Hepatocyte (in vitro differentiated cells): ENCODE measurements around the gene SEMA5B. TPM values are rescaled to one million over a fixed set of nuclear protein-coding genes. Genes with fewer than 3 reads are reported as not detected.

Experiments used
- DNase-seq: peaks from one replicate; pipeline ENCODE4 v3.0.0-alpha.2; 2016; ENCODE audit warnings: low spot score
- H2AFZ ChIP-seq: fragments of 200-600 bp; sonication (generic); 2 replicates; pipeline ENCODE4 v1.6.0; 2016; ENCODE audit warnings: antibody characterized with exemption, mild to moderate bottlenecking
- H3K27ac ChIP-seq: fragments of 200-600 bp; sonication (generic); 2 replicates; pipeline ENCODE4 v1.5.1; 2016; ENCODE audit warnings: mild to moderate bottlenecking
- H3K27me3 ChIP-seq: fragments of 200-600 bp; sonication (generic); 2 replicates; pipeline ENCODE4 v1.6.1; 2016
- H3K36me3 ChIP-seq: fragments of 200-600 bp; sonication (generic); replicated peaks from 2 replicates; pipeline ENCODE4 v1.5.1; 2016; ENCODE audit warnings: low read depth; ENCODE audit not compliant: insufficient read depth
- H3K4me1 ChIP-seq: fragments of 200-600 bp; sonication (generic); 2 replicates; pipeline ENCODE4 v1.5.1; 2016; ENCODE audit warnings: mild to moderate bottlenecking, moderate library complexity; ENCODE audit not compliant: insufficient read depth
- H3K4me2 ChIP-seq: fragments of 200-600 bp; sonication (generic); 2 replicates; pipeline ENCODE4 v1.6.0; 2016
- H3K4me3 ChIP-seq: fragments of 200-600 bp; sonication (generic); 2 replicates; pipeline ENCODE4 v1.5.1; 2016; ENCODE audit warnings: mild to moderate bottlenecking
- H3K79me2 ChIP-seq: fragments of 200-600 bp; sonication (generic); 2 replicates; pipeline ENCODE4 v1.6.0; 2017; ENCODE audit warnings: mild to moderate bottlenecking
- H3K9me2 ChIP-seq: fragments of 200-600 bp; sonication (generic); replicated peaks from 2 replicates; pipeline ENCODE4 v1.6.0; 2017; ENCODE audit warnings: mild to moderate bottlenecking; ENCODE audit not compliant: insufficient read depth
- H3K9me3 ChIP-seq: fragments of 200-600 bp; sonication (generic); 2 replicates; pipeline ENCODE4 v1.5.1; 2016; ENCODE audit warnings: low read depth, mild to moderate bottlenecking
- H4K20me1 ChIP-seq: fragments of 200-600 bp; sonication (generic); 2 replicates; pipeline ENCODE4 v1.6.0; 2016; ENCODE audit warnings: mild to moderate bottlenecking; ENCODE audit not compliant: insufficient read depth, poor library complexity, severe bottlenecking
- CTCF ChIP-seq: fragments of 200-600 bp; sonication (generic); IDR thresholded peaks from 2 replicates; pipeline ENCODE4 v1.5.1; 2016; ENCODE audit warnings: antibody characterized with exemption, mild to moderate bottlenecking; ENCODE audit not compliant: poor library complexity
- EZH2 ChIP-seq: fragments of 200-600 bp; sonication (generic); IDR thresholded peaks from 2 replicates; pipeline ENCODE4 v1.6.1; 2016; ENCODE audit warnings: antibody characterized with exemption, mild to moderate bottlenecking, borderline replicate concordance
- EZH2phosphoT487 ChIP-seq: fragments of 200-600 bp; sonication (generic); IDR thresholded peaks from one replicate; pipeline ENCODE4 v1.6.1; 2018; ENCODE audit warnings: antibody characterized with exemption, mild to moderate bottlenecking, low read depth, moderate library complexity; ENCODE audit not compliant: unreplicated experiment, severe bottlenecking
- WGBS: methylation state at CpG from one replicate; pipeline ENCODE4 v1.1.6; 2016; ENCODE audit warnings: low lambda C conversion rate; ENCODE audit errors: missing lambda C conversion rate; 5-methylcytosine and 5-hydroxymethylcytosine counted together
- polyA plus RNA-seq: library from polyadenylated mRNA; unstranded; fragments of >200 nt; fragmentation: Nextera tagmentation; extraction: Ambion mirVana; gene quantifications from 2 replicates; pipeline ENCODE4 v1.2.1, GENCODE V29; 2016
- total RNA-seq: library from RNA; depleted of rRNA; stranded (reverse); fragments of >200 nt; gene quantifications from 2 replicates; pipeline ENCODE4 v1.2.3, GENCODE V29; 2014

Gene SEMA5B
- total and polyA plus RNA-seq, 2 experiments from 2014 or later = 1.4 to 4.2 TPM

- Histone ChIP-seq H3K4me3 (no peak overlapping the region), H3K27ac (no peak overlapping the region), H3K79me2 (no peaks in the 10 kb centered on the region), H4K20me1 (no peaks in the 10 kb centered on the region), H3K9me3 (no peaks in the 10 kb centered on the region), H3K36me3 (no peaks in the 10 kb centered on the region), H3K4me2 (no peak overlapping the region), H2AFZ (no peak overlapping the region), H3K4me1 (peaks cover 6% of the 10 kb centered on the region), H3K9me2 (no peaks in the 10 kb centered on the region), H3K27me3 (no peaks in the 10 kb centered on the region)
- no peak for DNase-seq
- no peak for TF ChIP-seq CTCF
- TF ChIP-seq EZH2 = no peak
- TF ChIP-seq EZH2phosphoT487 = no peak
- 72% methylated on average over 14 of the region's 14 CpGs for WGBS
These were observed 97.2 kb downstream of the SEMA5B start for GRCh38 chr3:122930063-122930997.

DNA sequence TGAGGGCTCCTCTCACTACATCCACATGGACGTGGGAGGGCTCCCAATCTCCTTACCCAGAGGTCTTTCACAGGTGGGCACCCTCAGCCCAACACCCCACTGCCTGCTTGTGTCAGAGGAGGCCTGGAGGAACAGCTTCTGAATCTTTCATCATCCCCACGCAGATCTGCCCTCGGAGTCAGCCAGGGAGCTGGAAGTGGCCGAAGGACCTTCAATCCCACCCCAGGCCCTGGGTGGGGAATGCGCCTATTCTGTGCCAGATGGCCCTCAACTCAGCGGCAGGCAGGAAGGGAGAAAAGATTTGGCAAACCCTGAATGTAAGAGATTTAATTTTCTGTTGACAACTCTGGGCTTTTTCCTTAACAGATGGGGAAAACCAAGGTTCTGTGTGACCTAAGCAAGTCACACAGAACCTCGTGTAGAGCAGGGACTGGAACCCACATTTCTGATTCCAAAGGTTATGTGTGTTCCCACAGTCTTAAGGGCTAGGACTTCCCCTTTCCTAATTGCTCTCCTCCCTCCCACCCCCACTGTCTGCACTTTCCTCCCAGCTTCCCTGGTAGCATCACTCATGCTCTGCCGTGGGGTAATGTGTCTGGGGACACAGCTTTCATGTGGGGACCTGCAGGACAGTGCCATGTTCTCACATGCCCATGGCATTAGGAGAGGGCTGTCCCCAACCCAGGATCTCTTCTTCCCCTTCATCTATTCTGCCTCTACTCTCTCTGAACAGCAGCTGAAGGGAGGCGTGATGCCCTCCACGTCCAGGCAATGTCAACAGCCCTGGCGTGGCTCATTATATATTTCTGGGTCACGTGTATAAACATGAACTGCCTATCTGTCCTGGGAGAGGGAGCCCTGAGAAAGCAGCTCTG lies 98.1 kb downstream of the SEMA5B start:
- peaks cover 3% of the 10 kb centered on the region for H3K27me3 ChIP-seq
- no peaks in the 10 kb centered on the region for H4K20me1 ChIP-seq
- no peak overlapping the region for H2AFZ ChIP-seq
- TF ChIP-seq EZH2phosphoT487 (no peak), CTCF (no peak), EZH2 (no peak)
- H3K79me2 ChIP-seq = no peaks in the 10 kb centered on the region
- no peak overlapping the region for H3K27ac ChIP-seq
- H3K9me2 ChIP-seq = no peaks in the 10 kb centered on the region
- no peaks in the 10 kb centered on the region for H3K36me3 ChIP-seq
- no peak overlapping the region for H3K4me3 ChIP-seq
- WGBS = 67% methylated on average over 12 of the region's 12 CpGs
- no peaks in the 10 kb centered on the region for H3K9me3 ChIP-seq
- H3K4me1 ChIP-seq = peaks cover 6% of the 10 kb centered on the region
- no peak overlapping the region for H3K4me2 ChIP-seq
- DNase-seq = no peak

DNA sequence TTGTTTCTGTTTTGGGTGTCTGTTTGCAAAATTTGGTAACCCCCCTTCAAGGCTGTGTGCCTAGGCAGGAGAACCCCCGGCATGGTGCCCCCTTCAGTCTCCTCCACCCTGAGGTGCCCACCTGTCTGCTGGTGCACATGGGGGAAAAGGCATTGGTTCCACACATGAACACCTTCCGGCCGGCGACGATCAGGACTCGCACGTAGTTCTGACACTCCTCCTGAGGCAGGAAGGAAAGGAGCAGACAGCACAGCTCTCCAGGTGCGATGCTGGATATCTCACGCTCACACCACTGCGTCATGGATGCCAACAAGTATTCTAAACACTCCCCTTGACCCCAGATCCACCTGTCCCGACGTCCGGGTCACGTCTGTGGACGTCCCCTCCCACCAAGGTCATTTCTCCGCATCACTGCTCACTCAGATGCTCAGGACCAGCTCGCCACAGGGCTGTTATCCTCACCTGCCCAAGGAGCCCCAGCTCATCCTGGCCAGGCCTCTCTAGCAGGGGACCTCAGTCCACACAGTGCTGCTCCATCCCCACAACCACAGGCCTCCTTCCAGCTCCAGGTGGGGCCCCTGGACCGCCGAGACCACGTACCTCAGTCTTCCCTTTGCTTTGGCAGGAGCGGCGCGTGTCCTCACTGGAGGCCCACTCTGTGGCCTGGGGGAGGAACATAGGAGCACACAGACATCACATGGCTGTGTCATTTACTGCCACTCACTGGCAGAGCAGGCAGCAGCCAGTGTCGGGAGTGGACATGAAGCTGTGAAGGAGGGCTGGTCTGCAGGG lies 99.0 kb downstream of the SEMA5B start:
- Histone ChIP-seq H3K27me3 (peaks cover 10% of the 10 kb centered on the region), H3K36me3 (no peaks in the 10 kb centered on the region), H3K4me1 (peaks cover 6% of the 10 kb centered on the region), H3K9me2 (no peaks in the 10 kb centered on the region), H2AFZ (no peak overlapping the region), H3K27ac (no peak overlapping the region), H3K9me3 (no peaks in the 10 kb centered on the region), H3K4me2 (no peak overlapping the region), H3K4me3 (no peak overlapping the region), H4K20me1 (no peaks in the 10 kb centered on the region), H3K79me2 (no peaks in the 10 kb centered on the region)
- no peak for DNase-seq
- WGBS = 90% methylated on average over 24 of the region's 24 CpGs
- TF ChIP-seq CTCF (no peak), EZH2phosphoT487 (no peak), EZH2 (no peak)
